ENCODE data around the gene POMGNT2.

Gene POMGNT2

GRCh38 chr3:43093006-43093405 lies 12.9 kb downstream of the POMGNT2 start:
- H3K4ac ChIP-seq (ENCODE audit: low read length): no peak overlapping the region
- DNase-seq (ENCODE audit: low spot score): no peak
- H3K4me1 ChIP-seq (ENCODE audit: control insufficient read depth in 2 of 2, insufficient read depth in 1 of 2, low read depth in 1 of 2, low read length in 2 of 2): peaks cover 0 to 16% of the 10 kb centered on the region in 2 donors
- no peak overlapping the region for H3K18ac ChIP-seq (ENCODE audit: low read length)
- no peak overlapping the region for H4K8ac ChIP-seq (ENCODE audit: low read depth, low read length)
- no peaks in the 10 kb centered on the region for H3K36me3 ChIP-seq (replicated peaks in 1 of 2; ENCODE audit: control insufficient read depth in 2 of 2, insufficient read depth in 2 of 2, low read length in 2 of 2)
- no CpG with 5 or more reads among the region's 1 CpG for WGBS, 2 donors (ENCODE audit: extremely low coverage in 2 of 2, insufficient read length in 2 of 2, insufficient replicate concordance in 1 of 2)
- H2BK15ac ChIP-seq (ENCODE audit: low read length): no peak overlapping the region
- H2AFZ ChIP-seq (ENCODE audit: low read length): no peak overlapping the region
- no peaks in the 10 kb centered on the region for H3K9me3 ChIP-seq (replicated peaks in 1 of 2; ENCODE audit: control insufficient read depth in 2 of 2, insufficient read depth in 1 of 2, low read depth in 1 of 2, low read length in 2 of 2)
- no peak overlapping the region for H3K4me3 ChIP-seq (ENCODE audit: low read length in 2 of 2)
- H4K91ac ChIP-seq (ENCODE audit: low read depth, low read length, poor library complexity): no peak overlapping the region
- H3K27ac ChIP-seq (replicated peaks; ENCODE audit: low read length): no peak overlapping the region
- no peak overlapping the region for H3K23ac ChIP-seq (ENCODE audit: low read depth, low read length, poor library complexity)
- no peak overlapping the region for H3K14ac ChIP-seq (ENCODE audit: low read length)
- H3K79me1 ChIP-seq (ENCODE audit: low read depth, low read length): no peaks in the 10 kb centered on the region
- no peaks in the 10 kb centered on the region for H3K27me3 ChIP-seq (ENCODE audit: control insufficient read depth in 3 of 3, insufficient read depth in 3 of 3, low read depth in 1 of 3, low read length in 3 of 3)
- H2BK12ac ChIP-seq (ENCODE audit: low read length): no peak overlapping the region
- no peak overlapping the region for H2BK5ac ChIP-seq (ENCODE audit: low read length)
- H2AK5ac ChIP-seq (ENCODE audit: low read depth, low read length): no peak overlapping the region
- no peak overlapping the region for H2BK120ac ChIP-seq (ENCODE audit: low read depth, low read length)
- no peak overlapping the region for H3K9ac ChIP-seq (ENCODE audit: low read depth, low read length, poor library complexity)
- no peak overlapping the region for H3K4me2 ChIP-seq (ENCODE audit: insufficient read depth, low read length, poor library complexity, severe bottlenecking)

GRCh38 chr3:43091481-43091880 lies 14.4 kb downstream of the POMGNT2 start:
- Histone ChIP-seq H2AFZ (ENCODE audit: low read length) (no peak overlapping the region), H3K14ac (ENCODE audit: low read length) (no peak overlapping the region), H4K8ac (ENCODE audit: low read depth, low read length) (no peak overlapping the region), H3K27ac (replicated peaks; ENCODE audit: low read length) (no peak overlapping the region), H4K91ac (ENCODE audit: low read depth, low read length, poor library complexity) (no peak overlapping the region), H3K4me2 (ENCODE audit: insufficient read depth, low read length, poor library complexity, severe bottlenecking) (no peak overlapping the region), H3K4me1 (ENCODE audit: control insufficient read depth in 2 of 2, insufficient read depth in 1 of 2, low read depth in 1 of 2, low read length in 2 of 2) (peaks cover 0 to 16% of the 10 kb centered on the region in 2 donors), H3K27me3 (ENCODE audit: control insufficient read depth in 3 of 3, insufficient read depth in 3 of 3, low read depth in 1 of 3, low read length in 3 of 3) (no peaks in the 10 kb centered on the region), H3K4me3 (ENCODE audit: low read length in 2 of 2) (no peak overlapping the region), H2BK15ac (ENCODE audit: low read length) (no peak overlapping the region), H2BK120ac (ENCODE audit: low read depth, low read length) (no peak overlapping the region), H2BK12ac (ENCODE audit: low read length) (no peak overlapping the region), H2AK5ac (ENCODE audit: low read depth, low read length) (no peak overlapping the region), H3K18ac (ENCODE audit: low read length) (no peak overlapping the region), H3K9me3 (replicated peaks in 1 of 2; ENCODE audit: control insufficient read depth in 2 of 2, insufficient read depth in 1 of 2, low read depth in 1 of 2, low read length in 2 of 2) (no peaks in the 10 kb centered on the region), H3K79me1 (ENCODE audit: low read depth, low read length) (no peaks in the 10 kb centered on the region), H3K4ac (ENCODE audit: low read length) (no peak overlapping the region), H3K9ac (ENCODE audit: low read depth, low read length, poor library complexity) (no peak overlapping the region), H3K36me3 (replicated peaks in 1 of 2; ENCODE audit: control insufficient read depth in 2 of 2, insufficient read depth in 2 of 2, low read length in 2 of 2) (no peaks in the 10 kb centered on the region), H2BK5ac (ENCODE audit: low read length) (no peak overlapping the region), H3K23ac (ENCODE audit: low read depth, low read length, poor library complexity) (no peak overlapping the region)
- DNase-seq (ENCODE audit: low spot score): no peak
- no CpG with 5 or more reads among the region's 4 CpGs for WGBS, 2 donors (ENCODE audit: extremely low coverage in 2 of 2, insufficient read length in 2 of 2, insufficient replicate concordance in 1 of 2)

GRCh38 chr3:43090238-43090637 lies 15.6 kb downstream of the POMGNT2 start:
- Histone ChIP-seq H3K27me3 (ENCODE audit: control insufficient read depth in 3 of 3, insufficient read depth in 3 of 3, low read depth in 1 of 3, low read length in 3 of 3) (no peaks in the 10 kb centered on the region), H2BK5ac (ENCODE audit: low read length) (no peak overlapping the region), H3K23ac (ENCODE audit: low read depth, low read length, poor library complexity) (no peak overlapping the region), H2BK15ac (ENCODE audit: low read length) (no peak overlapping the region), H3K27ac (replicated peaks; ENCODE audit: low read length) (no peak overlapping the region), H3K4me1 (ENCODE audit: control insufficient read depth in 2 of 2, insufficient read depth in 1 of 2, low read depth in 1 of 2, low read length in 2 of 2) (peaks cover 0 to 13% of the 10 kb centered on the region in 2 donors), H3K4me3 (ENCODE audit: low read length in 2 of 2) (no peak overlapping the region), H2AK5ac (ENCODE audit: low read depth, low read length) (no peak overlapping the region), H3K79me1 (ENCODE audit: low read depth, low read length) (no peaks in the 10 kb centered on the region), H3K36me3 (replicated peaks in 1 of 2; ENCODE audit: control insufficient read depth in 2 of 2, insufficient read depth in 2 of 2, low read length in 2 of 2) (no peaks in the 10 kb centered on the region), H2BK12ac (ENCODE audit: low read length) (no peak overlapping the region), H4K8ac (ENCODE audit: low read depth, low read length) (no peak overlapping the region), H3K9ac (ENCODE audit: low read depth, low read length, poor library complexity) (no peak overlapping the region), H3K4me2 (ENCODE audit: insufficient read depth, low read length, poor library complexity, severe bottlenecking) (no peak overlapping the region), H3K14ac (ENCODE audit: low read length) (no peak overlapping the region), H3K9me3 (replicated peaks in 1 of 2; ENCODE audit: control insufficient read depth in 2 of 2, insufficient read depth in 1 of 2, low read depth in 1 of 2, low read length in 2 of 2) (no peaks in the 10 kb centered on the region), H4K91ac (ENCODE audit: low read depth, low read length, poor library complexity) (no peak overlapping the region), H2AFZ (ENCODE audit: low read length) (no peak overlapping the region), H3K18ac (ENCODE audit: low read length) (no peak overlapping the region), H2BK120ac (ENCODE audit: low read depth, low read length) (no peak overlapping the region), H3K4ac (ENCODE audit: low read length) (no peak overlapping the region)
- DNase-seq (ENCODE audit: low spot score): no peak
- WGBS, 2 donors (ENCODE audit: extremely low coverage in 2 of 2, insufficient read length in 2 of 2, insufficient replicate concordance in 1 of 2): no CpG with 5 or more reads among the region's 3 CpGs

GRCh38 chr3:43089081-43089480 lies 16.8 kb downstream of the POMGNT2 start:
- no peak overlapping the region for H3K9ac ChIP-seq (ENCODE audit: low read depth, low read length, poor library complexity)
- H2AK5ac ChIP-seq (ENCODE audit: low read depth, low read length): no peak overlapping the region
- DNase-seq (ENCODE audit: low spot score): no peak
- no peak overlapping the region for H2BK15ac ChIP-seq (ENCODE audit: low read length)
- no peaks in the 10 kb centered on the region for H3K36me3 ChIP-seq (replicated peaks in 1 of 2; ENCODE audit: control insufficient read depth in 2 of 2, insufficient read depth in 2 of 2, low read length in 2 of 2)
- H3K9me3 ChIP-seq (replicated peaks in 1 of 2; ENCODE audit: control insufficient read depth in 2 of 2, insufficient read depth in 1 of 2, low read depth in 1 of 2, low read length in 2 of 2): no peaks in the 10 kb centered on the region
- H3K23ac ChIP-seq (ENCODE audit: low read depth, low read length, poor library complexity): no peak overlapping the region
- no peak overlapping the region for H2BK5ac ChIP-seq (ENCODE audit: low read length)
- H3K14ac ChIP-seq (ENCODE audit: low read length): no peak overlapping the region
- H4K8ac ChIP-seq (ENCODE audit: low read depth, low read length): no peak overlapping the region
- H3K4me1 ChIP-seq (ENCODE audit: control insufficient read depth in 2 of 2, insufficient read depth in 1 of 2, low read depth in 1 of 2, low read length in 2 of 2): peaks cover 0 to 2% of the 10 kb centered on the region in 2 donors
- no CpG with 5 or more reads among the region's 4 CpGs for WGBS, 2 donors (ENCODE audit: extremely low coverage in 2 of 2, insufficient read length in 2 of 2, insufficient replicate concordance in 1 of 2)
- no peak overlapping the region for H3K4me3 ChIP-seq (ENCODE audit: low read length in 2 of 2)
- H2BK120ac ChIP-seq (ENCODE audit: low read depth, low read length): no peak overlapping the region
- H2AFZ ChIP-seq (ENCODE audit: low read length): no peak overlapping the region
- no peak overlapping the region for H3K27ac ChIP-seq (replicated peaks; ENCODE audit: low read length)
- H3K4me2 ChIP-seq (ENCODE audit: insufficient read depth, low read length, poor library complexity, severe bottlenecking): no peak overlapping the region
- no peak overlapping the region for H3K18ac ChIP-seq (ENCODE audit: low read length)
- no peaks in the 10 kb centered on the region for H3K27me3 ChIP-seq (ENCODE audit: control insufficient read depth in 3 of 3, insufficient read depth in 3 of 3, low read depth in 1 of 3, low read length in 3 of 3)
- H3K4ac ChIP-seq (ENCODE audit: low read length): no peak overlapping the region
- H3K79me1 ChIP-seq (ENCODE audit: low read depth, low read length): no peaks in the 10 kb centered on the region
- no peak overlapping the region for H4K91ac ChIP-seq (ENCODE audit: low read depth, low read length, poor library complexity)
- no peak overlapping the region for H2BK12ac ChIP-seq (ENCODE audit: low read length)
